Stimulated activated naive B cell treated with anti-CD40 and anti-IgM and Interleukin-4, amounts not matched to agents 10 μg/mL and 1 μg/mL and 100 μg/mL, for 72 hours (primary cell): Measurements from ENCODE around the gene PIM1.
A peak's percentile ranks its signal among the peaks of the same experiment; 100 is the strongest.

Experiments used
- ATAC-seq, 2 donors: fragments of 150-1000 bp; cut with Tn5 transposase; replicated peaks; 2 replicates each; pipeline ENCODE4 v1.10.0; 2021; ENCODE audit warnings: moderate library complexity in 1 of 2
- DNase-seq: peaks from one replicate; pipeline ENCODE4 v3.0.0; 2021
- H3K27ac Mint-ChIP-seq: one replicate; pipeline ENCODE4 v1.8.0; 2022; ENCODE audit warnings: mild to moderate bottlenecking, mixed read lengths
- H3K27me3 Mint-ChIP-seq, 2 donors: one replicate each; pipeline ENCODE4 v1.8.0; 2022; ENCODE audit warnings: mixed read lengths in 2 of 2
- H3K36me3 Mint-ChIP-seq, 2 donors: one replicate each; pipeline ENCODE4 v1.8.0; 2022; ENCODE audit warnings: mixed read lengths in 2 of 2, mild to moderate bottlenecking in 1 of 2
- H3K4me1 Mint-ChIP-seq, 2 donors: one replicate each; pipeline ENCODE4 v1.8.0; 2022; ENCODE audit warnings: mixed read lengths in 2 of 2, mild to moderate bottlenecking in 1 of 2
- H3K4me3 Mint-ChIP-seq, 2 donors: one replicate each; pipeline ENCODE4 v1.8.0; 2022; ENCODE audit warnings: mild to moderate bottlenecking in 2 of 2, mixed read lengths in 2 of 2, moderate library complexity in 1 of 2
- H3K9me3 Mint-ChIP-seq, 2 donors: one replicate each; pipeline ENCODE4 v1.8.0; 2022; ENCODE audit warnings: mixed read lengths in 2 of 2, mild to moderate bottlenecking in 1 of 2

PIM1 gene

GRCh38 chr6:37146735-37147157, 23.2 kb upstream of the PIM1 start:
- Mint-ChIP-seq H3K4me1 (peaks cover 30 to 50% of the 10 kb centered on the region in 2 donors), H3K27ac (no peak overlapping the region), H3K27me3 (no peaks in the 10 kb centered on the region), H3K4me3 (no peak overlapping the region), H3K9me3 (no peaks in the 10 kb centered on the region), H3K36me3 (no peaks in the 10 kb centered on the region)
- no peak for ATAC-seq
- no peak for DNase-seq

- H3K27me3 Mint-ChIP-seq = no peaks in the 10 kb centered on the region
- H3K27ac Mint-ChIP-seq = peak overlapping the region; percentile 92
- peak; percentile 80 to 83 for ATAC-seq
- no peaks in the 10 kb centered on the region for H3K9me3 Mint-ChIP-seq
- H3K4me3 Mint-ChIP-seq = peak overlapping the region; percentile 72 to 76
- H3K4me1 Mint-ChIP-seq = peaks cover 22 to 46% of the 10 kb centered on the region in 2 donors
- peaks cover 0 to 3% of the 10 kb centered on the region in 2 donors for H3K36me3 Mint-ChIP-seq
- no peak for DNase-seq
Measured at GRCh38 chr6:37149745-37150144, 20.2 kb upstream of the PIM1 start.

- Mint-ChIP-seq H3K9me3 (no peaks in the 10 kb centered on the region), H3K27me3 (no peaks in the 10 kb centered on the region), H3K4me1 (peaks cover 26 to 51% of the 10 kb centered on the region in 2 donors), H3K4me3 (peak overlapping the region; percentile 72 to 76), H3K36me3 (peaks cover 0 to 3% of the 10 kb centered on the region in 2 donors), H3K27ac (peak overlapping the region; percentile 92)
- DNase-seq = no peak
- peak; percentile 53 to 63 for ATAC-seq
Measured at GRCh38 chr6:37150314-37150713, 19.6 kb upstream of the PIM1 start.

DNA sequence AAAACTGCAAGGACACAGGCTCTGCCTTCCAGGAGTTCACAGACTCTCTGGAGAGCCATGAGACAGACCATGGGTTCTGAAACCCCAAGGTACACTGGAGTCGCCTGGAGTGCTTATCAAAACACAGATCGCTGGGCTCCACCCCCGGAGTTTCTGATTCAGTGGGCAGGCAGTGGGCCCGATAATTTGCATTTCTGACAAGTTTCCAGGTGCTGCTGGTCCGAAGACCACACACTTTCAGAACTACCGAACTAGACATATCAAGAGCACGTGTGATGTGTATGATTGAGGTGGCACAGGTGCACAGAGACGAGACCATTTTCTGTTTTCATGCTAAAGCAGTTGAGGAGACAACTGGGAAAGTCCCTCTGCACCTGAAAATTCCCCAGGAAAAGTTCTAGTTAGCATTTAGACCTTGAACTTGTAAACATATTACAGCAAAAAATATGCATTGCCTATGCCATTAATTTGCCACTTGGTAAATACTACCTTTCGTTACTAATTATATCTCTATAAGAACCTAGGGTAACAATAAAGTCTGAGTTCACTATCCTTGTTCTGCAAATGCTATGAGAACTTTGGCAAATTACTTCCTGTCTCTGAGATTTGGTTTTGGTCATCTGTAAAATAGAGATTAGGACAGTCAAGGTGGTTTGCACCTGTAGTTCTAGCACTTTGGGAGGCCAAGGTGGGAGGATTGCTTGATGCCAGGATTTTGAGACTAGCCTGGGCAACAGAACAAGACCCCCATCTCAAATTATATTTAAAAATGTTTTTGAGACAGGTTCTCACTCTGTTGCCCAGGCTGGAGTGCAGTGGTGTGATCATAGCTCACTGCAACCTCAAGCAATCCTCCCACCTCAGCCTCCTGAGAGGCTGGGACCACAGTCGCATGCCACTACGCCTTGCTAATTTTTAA, 14.3 kb upstream of the PIM1 start:
- no peaks in the 10 kb centered on the region for H3K27me3 Mint-ChIP-seq
- DNase-seq (peak; percentile 88), ATAC-seq (peak; percentile 94 to 95)
- peak overlapping the region; percentile 27 to 39 for H3K4me3 Mint-ChIP-seq
- peak overlapping the region; percentile 91 for H3K27ac Mint-ChIP-seq
- no peaks in the 10 kb centered on the region for H3K9me3 Mint-ChIP-seq
- H3K4me1 Mint-ChIP-seq = peaks cover 26 to 59% of the 10 kb centered on the region in 2 donors
- H3K36me3 Mint-ChIP-seq = peaks cover 0 to 3% of the 10 kb centered on the region in 2 donors

GRCh38 chr6:37158508-37158907, 11.4 kb upstream of the PIM1 start:
- ATAC-seq (no peak), DNase-seq (no peak)
- Mint-ChIP-seq H3K4me1 (peaks cover 28 to 61% of the 10 kb centered on the region in 2 donors), H3K27me3 (no peaks in the 10 kb centered on the region), H3K27ac (peak overlapping the region; percentile 20), H3K36me3 (peaks cover 0 to 4% of the 10 kb centered on the region in 2 donors), H3K9me3 (peaks cover 2 to 4% of the 10 kb centered on the region in 2 donors), H3K4me3 (no peak overlapping the region)

DNA sequence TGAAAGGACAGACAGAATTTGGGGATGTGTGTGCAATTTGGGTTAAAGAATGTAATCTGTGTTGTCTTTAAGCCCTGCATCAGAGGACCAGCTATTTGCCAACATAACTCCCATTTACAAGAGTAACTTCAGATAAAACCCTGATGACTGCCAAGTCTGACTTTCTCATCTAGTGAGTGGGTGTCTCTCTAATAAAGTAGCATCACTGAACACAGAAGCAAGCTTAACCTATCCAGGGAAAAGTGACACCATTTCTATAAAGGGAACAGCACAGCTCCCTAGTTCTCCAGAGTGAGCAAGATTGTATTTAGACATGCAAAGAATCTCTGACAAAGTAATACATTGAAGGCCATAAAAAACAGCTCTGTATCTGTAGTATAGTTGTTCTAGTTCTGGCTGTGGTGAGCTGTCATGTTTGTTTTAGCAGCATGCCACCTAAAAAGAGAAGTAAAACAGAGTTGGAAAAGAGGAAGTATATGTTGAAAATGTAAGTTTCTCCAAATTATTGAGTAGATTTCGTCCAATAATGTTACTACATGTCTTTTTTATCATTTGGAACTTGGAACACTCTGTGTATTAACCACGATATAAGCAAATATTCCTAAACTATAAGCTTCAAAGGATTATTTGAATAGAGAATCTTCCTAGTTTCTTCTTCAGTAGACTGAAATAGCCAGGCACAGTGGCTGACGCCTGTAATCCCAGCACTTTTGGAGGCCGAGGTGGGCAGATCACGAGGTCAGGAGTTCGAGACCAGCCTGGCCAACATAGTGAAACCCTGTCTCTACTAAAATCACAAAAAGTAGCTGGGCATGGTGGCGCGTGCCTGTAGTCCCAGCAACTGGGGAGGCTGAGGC, 8.8 kb upstream of the PIM1 start:
- Mint-ChIP-seq H3K4me1 (peaks cover 18 to 36% of the 10 kb centered on the region in 2 donors), H3K27me3 (no peaks in the 10 kb centered on the region), H3K27ac (peak overlapping the region; percentile 70), H3K9me3 (peaks cover 2 to 4% of the 10 kb centered on the region in 2 donors), H3K36me3 (peaks cover 0 to 3% of the 10 kb centered on the region in 2 donors), H3K4me3 (peak overlapping the region in 1 of 2 donors; percentile 23)
- DNase-seq (no peak), ATAC-seq (peak; percentile 93 to 95)

DNA sequence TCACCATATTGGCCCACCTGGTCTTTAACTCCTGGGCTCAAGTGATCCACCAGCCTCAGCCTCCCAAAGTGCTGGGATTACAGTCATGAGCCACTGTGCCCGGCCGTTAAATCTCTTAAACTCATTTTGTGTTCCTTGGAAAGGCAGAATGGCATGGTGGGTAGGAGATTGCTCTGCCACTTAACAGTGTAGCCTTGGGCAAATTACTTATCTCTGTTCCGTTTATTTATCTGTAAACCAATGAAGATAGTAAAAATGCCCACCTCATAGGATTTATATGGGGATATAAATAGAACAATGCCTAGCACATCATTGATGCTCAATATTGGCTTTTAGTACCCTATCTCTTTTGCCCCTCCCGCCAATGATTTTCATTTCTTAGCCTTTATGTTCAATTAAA, 7.2 kb upstream of the PIM1 start:
- H3K27ac Mint-ChIP-seq = no peak overlapping the region
- H3K36me3 Mint-ChIP-seq = peaks cover 0 to 3% of the 10 kb centered on the region in 2 donors
- no peak for DNase-seq
- H3K27me3 Mint-ChIP-seq = no peaks in the 10 kb centered on the region
- no peak for ATAC-seq
- no peak overlapping the region for H3K4me3 Mint-ChIP-seq
- H3K4me1 Mint-ChIP-seq = peaks cover 14 to 23% of the 10 kb centered on the region in 2 donors
- H3K9me3 Mint-ChIP-seq = peaks cover 2 to 4% of the 10 kb centered on the region in 2 donors

DNA sequence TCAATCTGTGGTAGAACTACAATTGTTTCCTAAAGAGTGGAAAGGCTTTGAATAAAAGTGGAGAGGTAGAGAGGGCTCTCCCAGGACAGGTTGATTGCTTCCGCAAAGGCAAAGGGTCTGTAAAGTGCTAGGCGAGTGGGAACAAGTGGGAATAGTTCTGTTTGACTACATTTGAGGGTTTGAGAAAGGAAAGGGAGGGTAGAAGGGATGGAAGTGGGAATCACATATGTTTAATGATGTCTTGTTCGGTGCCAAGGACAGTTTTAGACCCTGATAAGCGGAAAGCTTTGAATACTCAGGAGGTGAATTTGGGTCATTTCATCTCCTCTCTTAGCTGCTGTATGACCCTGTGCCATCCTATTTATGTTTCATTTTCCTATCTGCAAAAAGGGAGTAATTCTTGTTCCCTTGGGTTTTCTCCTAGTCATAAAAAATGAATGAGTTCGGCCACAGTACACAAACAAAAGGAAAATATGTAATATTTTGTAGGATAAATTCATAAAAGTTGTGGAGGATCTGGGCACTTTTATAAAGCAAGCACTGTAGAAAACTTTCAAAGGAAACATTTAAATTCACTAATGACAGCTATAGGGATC, 1.7 kb upstream of the PIM1 start:
- Mint-ChIP-seq H3K27ac (no peak overlapping the region), H3K36me3 (peaks cover 10 to 13% of the 10 kb centered on the region in 2 donors), H3K4me1 (peaks cover 19 to 42% of the 10 kb centered on the region in 2 donors), H3K9me3 (no peaks in the 10 kb centered on the region), H3K27me3 (no peaks in the 10 kb centered on the region), H3K4me3 (peak overlapping the region in 1 of 2 donors; percentile 19)
- ATAC-seq (no peak), DNase-seq (no peak)

DNA sequence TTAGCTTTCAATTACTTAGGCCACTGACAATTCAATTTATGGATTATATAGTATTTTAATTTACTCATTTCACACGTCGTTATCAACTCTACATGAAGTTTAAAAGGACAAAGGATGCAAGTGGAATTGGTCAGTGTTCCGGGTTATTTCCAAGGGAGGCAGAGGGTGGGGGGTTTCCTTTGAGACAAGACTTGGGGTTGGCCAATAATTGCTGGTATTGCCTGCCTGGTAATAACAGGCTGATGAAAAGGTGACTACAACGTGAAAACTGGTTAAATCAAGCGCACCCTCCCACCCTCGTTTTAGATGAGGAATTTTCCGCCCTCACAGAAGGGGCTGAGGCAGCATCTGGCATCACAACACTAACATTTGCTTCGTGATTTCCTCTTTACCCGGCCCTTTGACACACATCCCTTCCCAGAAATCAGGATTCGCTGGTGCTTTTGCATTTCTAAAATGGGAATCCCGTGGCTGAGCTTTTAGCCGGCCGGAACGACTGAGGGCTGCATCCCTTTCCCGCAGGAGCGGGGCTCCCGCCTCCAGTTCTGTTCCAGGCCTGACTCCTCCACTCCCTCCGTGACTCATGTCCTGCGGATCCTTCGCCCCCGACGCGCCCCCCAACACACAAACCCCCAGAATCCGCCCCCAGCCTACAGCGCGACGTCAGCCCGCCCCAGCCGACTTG, 999 bp upstream of the PIM1 start:
- Mint-ChIP-seq H3K9me3 (no peaks in the 10 kb centered on the region), H3K4me1 (peaks cover 26 to 49% of the 10 kb centered on the region in 2 donors), H3K27me3 (no peaks in the 10 kb centered on the region), H3K27ac (peak overlapping the region; percentile 95), H3K36me3 (peaks cover 17 to 20% of the 10 kb centered on the region in 2 donors), H3K4me3 (peak overlapping the region; percentile 89 to 91)
- DNase-seq (peak; percentile 37), ATAC-seq (no peak)

DNA sequence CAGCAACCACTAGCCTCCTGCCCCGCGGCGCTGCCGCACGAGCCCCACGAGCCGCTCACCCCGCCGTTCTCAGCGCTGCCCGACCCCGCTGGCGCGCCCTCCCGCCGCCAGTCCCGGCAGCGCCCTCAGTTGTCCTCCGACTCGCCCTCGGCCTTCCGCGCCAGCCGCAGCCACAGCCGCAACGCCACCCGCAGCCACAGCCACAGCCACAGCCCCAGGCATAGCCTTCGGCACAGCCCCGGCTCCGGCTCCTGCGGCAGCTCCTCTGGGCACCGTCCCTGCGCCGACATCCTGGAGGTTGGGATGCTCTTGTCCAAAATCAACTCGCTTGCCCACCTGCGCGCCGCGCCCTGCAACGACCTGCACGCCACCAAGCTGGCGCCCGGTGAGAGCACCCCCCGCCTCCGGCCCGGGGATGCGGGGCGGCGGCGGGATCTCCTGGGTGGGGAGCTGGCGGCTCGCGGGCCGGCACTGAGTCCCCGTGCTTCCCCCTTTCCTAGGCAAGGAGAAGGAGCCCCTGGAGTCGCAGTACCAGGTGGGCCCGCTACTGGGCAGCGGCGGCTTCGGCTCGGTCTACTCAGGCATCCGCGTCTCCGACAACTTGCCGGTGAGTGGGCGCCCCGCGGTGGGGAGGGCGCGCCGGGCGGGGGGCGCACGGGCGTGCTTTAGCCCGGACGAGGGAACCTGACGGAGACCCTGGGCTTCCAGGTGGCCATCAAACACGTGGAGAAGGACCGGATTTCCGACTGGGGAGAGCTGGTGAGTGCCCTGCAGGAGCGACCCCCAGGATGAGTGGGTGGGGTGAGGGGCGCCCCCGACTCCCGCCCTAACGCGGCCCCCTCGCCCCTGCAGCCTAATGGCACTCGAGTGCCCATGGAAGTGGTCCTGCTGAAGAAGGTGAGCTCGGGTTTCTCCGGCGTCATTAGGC, 585 bp downstream of the PIM1 start:
- H3K4me1 Mint-ChIP-seq = peaks cover 38 to 65% of the 10 kb centered on the region in 2 donors
- H3K4me3 Mint-ChIP-seq = peak overlapping the region; percentile 91 to 92
- ATAC-seq (peak; percentile 12 to 25), DNase-seq (peak; percentile 42)
- H3K36me3 Mint-ChIP-seq = peaks cover 30 to 31% of the 10 kb centered on the region in 2 donors
- no peaks in the 10 kb centered on the region for H3K27me3 Mint-ChIP-seq
- H3K27ac Mint-ChIP-seq = peak overlapping the region; percentile 81
- no peaks in the 10 kb centered on the region for H3K9me3 Mint-ChIP-seq

GRCh38 chr6:37171201-37171969, 1.4 kb downstream of the PIM1 start:
- H3K36me3 Mint-ChIP-seq = peaks cover 30 to 31% of the 10 kb centered on the region in 2 donors
- no peaks in the 10 kb centered on the region for H3K27me3 Mint-ChIP-seq
- peak overlapping the region; percentile 86 for H3K27ac Mint-ChIP-seq
- peak overlapping the region; percentile 91 to 92 for H3K4me3 Mint-ChIP-seq
- H3K4me1 Mint-ChIP-seq = peaks cover 42 to 74% of the 10 kb centered on the region in 2 donors
- ATAC-seq (no peak), DNase-seq (no peak)
- no peaks in the 10 kb centered on the region for H3K9me3 Mint-ChIP-seq
